H1 (cell line): Measurements from ENCODE around the gene LARP6. TPM values are rescaled to one million over a fixed set of nuclear protein-coding genes. Genes with fewer than 3 reads are reported as not detected.

Experiments used
- CTCF ChIA-PET: fragments of 300-600 bp; sonication (Branson Sonifier 250); formaldehyde crosslinking; loops from one replicate; lab custom pipeline; 2021; ENCODE audit not compliant: partially characterized antibody; lab: Charles Lee
- POLR2A ChIA-PET: fragments of 300-600 bp; sonication (Branson Sonifier 250); formaldehyde crosslinking; loops from one replicate; lab custom pipeline; 2021; ENCODE audit warnings: inconsistent platforms; ENCODE audit not compliant: partially characterized antibody; lab: Charles Lee
- DNase-seq, 2 experiments: peaks; one replicate each; pipeline versions ENCODE4 v3.0.0 to v3.0.0-alpha.2; 2010 to 2022; ENCODE audit warnings: low spot score in 2 of 2, low read depth in 1 of 2, mixed read lengths in 1 of 2
- FAIRE-seq: peaks from 2 replicates; lab custom pipeline; 2011; peaks lifted over from hg19 to GRCh38; lab: Jason Lieb, UNC
- H2AFZ ChIP-seq: 2 replicates; pipeline ENCODE4 v1.8.1; 2012; ENCODE audit warnings: low read length, inconsistent platforms
- H2AK5ac ChIP-seq: 2 replicates; pipeline ENCODE4 v1.6.1; 2013; ENCODE audit warnings: low read depth, low read length
- H2BK120ac ChIP-seq: replicated peaks from 2 replicates; pipeline ENCODE3; 2013; ENCODE audit warnings: low read depth, low read length, inconsistent platforms
- H2BK12ac ChIP-seq: 2 replicates; pipeline ENCODE4 v1.6.1; 2013; ENCODE audit warnings: low read depth, low read length
- H2BK15ac ChIP-seq: 2 replicates; pipeline ENCODE4 v1.6.1; 2013; ENCODE audit warnings: low read length
- H2BK20ac ChIP-seq: 2 replicates; pipeline ENCODE4 v1.6.1; 2013; ENCODE audit warnings: low read length
- H2BK5ac ChIP-seq: 2 replicates; pipeline ENCODE4 v1.6.1; 2013; ENCODE audit warnings: low read depth, low read length
- H3K14ac ChIP-seq: 2 replicates; pipeline ENCODE4 v1.6.1; 2013; ENCODE audit warnings: inconsistent platforms; ENCODE audit not compliant: insufficient read length
- H3K18ac ChIP-seq: 2 replicates; pipeline ENCODE4 v1.6.1; 2013; ENCODE audit warnings: low read length; ENCODE audit errors: extremely low read depth
- H3K23ac ChIP-seq: 2 replicates; pipeline ENCODE4 v1.6.1; 2013; ENCODE audit warnings: inconsistent platforms; ENCODE audit not compliant: insufficient read length
- H3K23me2 ChIP-seq: 2 replicates; pipeline ENCODE4 v1.6.1; 2013; ENCODE audit warnings: low read depth, low read length
- H3K27ac ChIP-seq: 2 replicates; pipeline ENCODE4 v1.6.1; 2011; ENCODE audit warnings: low read depth, low read length, inconsistent platforms
- H3K27me3 ChIP-seq, 4 experiments: replicated peaks in 1 of 4; 1 replicate in 1 of 4; 2 replicates in 3 of 4; pipeline versions ENCODE4 v1.6.1 to v1.8.1; 2011 to 2013; ENCODE audit warnings: low read length in 3 of 4, mild to moderate bottlenecking in 3 of 4, inconsistent platforms in 2 of 4, mixed read lengths in 2 of 4, moderate library complexity in 1 of 4; ENCODE audit not compliant: control insufficient read depth in 3 of 4, insufficient read depth in 3 of 4; ENCODE audit errors: extremely low read depth in 1 of 4
- H3K36me3 ChIP-seq, 4 experiments: 2 replicates each; pipeline versions ENCODE4 v1.6.1 to v1.8.1; 2011 to 2013; ENCODE audit warnings: mild to moderate bottlenecking in 4 of 4, low read length in 3 of 4, moderate library complexity in 2 of 4, control low read depth in 1 of 4, inconsistent platforms in 1 of 4; ENCODE audit not compliant: insufficient read depth in 4 of 4, control insufficient read depth in 2 of 4
- H3K4ac ChIP-seq: replicated peaks from 2 replicates; pipeline ENCODE3; 2013; ENCODE audit warnings: low read length, low read depth, mixed read lengths, inconsistent platforms; ENCODE audit not compliant: insufficient read length
- H3K4me1 ChIP-seq, 4 experiments: replicated peaks in 1 of 4; 1 replicate in 1 of 4; 2 replicates in 3 of 4; pipeline versions ENCODE4 v1.6.1 to v1.8.1; 2011 to 2013; ENCODE audit warnings: low read length in 3 of 4, inconsistent platforms in 2 of 4, mixed read lengths in 1 of 4; ENCODE audit not compliant: insufficient read depth in 4 of 4, control insufficient read depth in 3 of 4
- H3K4me2 ChIP-seq, 2 experiments: 2 replicates each; pipeline versions ENCODE4 v1.6.1 to v1.8.1; 2011 to 2013; ENCODE audit warnings: low read depth in 2 of 2, low read length in 2 of 2, control low read depth in 1 of 2, inconsistent platforms in 1 of 2, mild to moderate bottlenecking in 1 of 2; ENCODE audit not compliant: insufficient read depth in 1 of 2
- H3K4me3 ChIP-seq, 4 experiments: fragments of 200-600, 300-600 bp in 1 of 4; sonication (generic), shearing (Covaris generic), sonication (Bioruptor Twin) in 1 of 4; 2 replicates each; pipeline versions ENCODE4 v1.5.1 to v1.8.1; 2011 to 2016; ENCODE audit warnings: low read length in 4 of 4, low read depth in 3 of 4, control low read depth in 2 of 4, inconsistent platforms in 2 of 4, mild to moderate bottlenecking in 2 of 4, mixed read lengths in 1 of 4, moderate library complexity in 1 of 4; ENCODE audit not compliant: insufficient read depth in 2 of 4; ENCODE audit errors: extremely low read depth in 1 of 4
- H3K56ac ChIP-seq: replicated peaks from 2 replicates; pipeline ENCODE3; 2013; ENCODE audit warnings: low read depth, mild to moderate bottlenecking, mixed read lengths, low read length, inconsistent platforms; ENCODE audit not compliant: insufficient read length
- H3K79me1 ChIP-seq: 2 replicates; pipeline ENCODE4 v1.6.1; 2013; ENCODE audit warnings: low read depth, low read length, control low read depth
- H3K79me2 ChIP-seq, 2 experiments: 2 replicates each; pipeline versions ENCODE4 v1.6.1 to v1.8.1; 2012 to 2013; ENCODE audit warnings: low read length in 2 of 2, mild to moderate bottlenecking in 2 of 2, inconsistent platforms in 1 of 2; ENCODE audit not compliant: insufficient read depth in 2 of 2, control insufficient read depth in 1 of 2
- H3K9ac ChIP-seq, 4 experiments: replicated peaks in 1 of 4; 1 replicate in 1 of 4; 2 replicates in 3 of 4; pipeline versions ENCODE4 v1.6.1 to v1.8.1; 2011 to 2013; ENCODE audit warnings: low read depth in 3 of 4, low read length in 3 of 4, control low read depth in 2 of 4, mild to moderate bottlenecking in 2 of 4, moderate library complexity in 2 of 4, inconsistent platforms in 1 of 4; ENCODE audit errors: extremely low read depth in 1 of 4
- H3K9me3 ChIP-seq, 2 experiments: 2 replicates each; pipeline versions ENCODE4 v1.6.1 to v1.8.1; 2012 to 2013; ENCODE audit warnings: mild to moderate bottlenecking in 2 of 2, moderate library complexity in 2 of 2, control low read depth in 1 of 2, inconsistent platforms in 1 of 2, low read depth in 1 of 2, low read length in 1 of 2, mixed read lengths in 1 of 2; ENCODE audit not compliant: insufficient read depth in 2 of 2
- H4K20me1 ChIP-seq, 2 experiments: replicated peaks in 1 of 2; 2 replicates each; pipeline versions ENCODE3 to v1.8.1; 2011 to 2013; ENCODE audit warnings: inconsistent platforms in 2 of 2, low read length in 2 of 2, mild to moderate bottlenecking in 1 of 2; ENCODE audit not compliant: insufficient read depth in 2 of 2, control insufficient read depth in 1 of 2
- H4K5ac ChIP-seq: 2 replicates; pipeline ENCODE4 v1.6.1; 2013; ENCODE audit warnings: low read length, low read depth, mixed read lengths, inconsistent platforms; ENCODE audit not compliant: insufficient read length
- H4K8ac ChIP-seq: 2 replicates; pipeline ENCODE4 v1.8.0; 2013; ENCODE audit warnings: mild to moderate bottlenecking, moderate library complexity, low read length, inconsistent platforms; ENCODE audit not compliant: insufficient read depth; ENCODE audit errors: extremely low read depth
- H4K91ac ChIP-seq: replicated peaks from 2 replicates; pipeline ENCODE3; 2013; ENCODE audit warnings: low read length, mixed read lengths, inconsistent platforms; ENCODE audit not compliant: insufficient read length
- CBX5 ChIP-seq: fragments of 300-800, 300-1000 bp; sonication (generic); IDR thresholded peaks from 2 replicates; pipeline ENCODE4 v1.7.1; 2016; ENCODE audit warnings: antibody characterized with exemption, low read length, low read depth
- RBBP5 ChIP-seq: IDR thresholded peaks from 2 replicates; pipeline ENCODE4 v1.7.1; 2012; ENCODE audit warnings: low read depth, mild to moderate bottlenecking, inconsistent platforms, low read length, moderate library complexity, borderline replicate concordance
- YY1 ChIP-seq: IDR thresholded peaks from 2 replicates; pipeline ENCODE4 v1.6.1; 2011; ENCODE audit warnings: low read depth, mild to moderate bottlenecking, low read length
- WGBS, 2 experiments: shearing (Covaris generic) in 1 of 2; methylation state at CpG; one replicate each; pipeline versions ENCODE4 v1.1.6 to v1.1.7; 2013 to 2015; ENCODE audit warnings: low lambda C conversion rate in 2 of 2, mixed read lengths in 2 of 2, inconsistent platforms in 1 of 2, low coverage in 1 of 2, missing lambda C conversion rate in 1 of 2; ENCODE audit not compliant: insufficient replicate concordance in 2 of 2, insufficient coverage in 1 of 2, insufficient read length in 1 of 2; ENCODE audit errors: extremely low coverage in 1 of 2, missing lambda C conversion rate in 1 of 2; 5-methylcytosine and 5-hydroxymethylcytosine counted together
- polyA plus RNA-seq, 7 experiments: library from polyadenylated mRNA; depleted of rRNA in 3 of 7; stranded (reverse) in 5 of 7; unstranded in 2 of 7; fragments of >200 nt in 5 of 7; fragments of 200-250 nt in 2 of 7; gene quantifications; 1 replicate in 5 of 7; 2 replicates in 1 of 7; 4 replicates in 1 of 7; pipeline versions ENCODE4 v1.2.1 to v1.2.3, GENCODE V29; 2011 to 2013; ENCODE audit warnings: missing spikeins in 2 of 7, mixed read lengths in 2 of 7
- total RNA-seq: library from RNA; stranded (reverse); fragmentation: NEBNext Ultra II Directional; extraction: Animal tissue kit (Norgen Biotek cat#: 25700); gene quantifications from 2 replicates; pipeline ENCODE4 v1.2.1, GENCODE V29; 2021

LARP6 gene
- total and polyA plus RNA-seq, 2 of the 8 experiments (the other 6 are each of a cell fraction or from before 2014, with no cell fraction given) = 21.0 to 24.7 TPM

DNA sequence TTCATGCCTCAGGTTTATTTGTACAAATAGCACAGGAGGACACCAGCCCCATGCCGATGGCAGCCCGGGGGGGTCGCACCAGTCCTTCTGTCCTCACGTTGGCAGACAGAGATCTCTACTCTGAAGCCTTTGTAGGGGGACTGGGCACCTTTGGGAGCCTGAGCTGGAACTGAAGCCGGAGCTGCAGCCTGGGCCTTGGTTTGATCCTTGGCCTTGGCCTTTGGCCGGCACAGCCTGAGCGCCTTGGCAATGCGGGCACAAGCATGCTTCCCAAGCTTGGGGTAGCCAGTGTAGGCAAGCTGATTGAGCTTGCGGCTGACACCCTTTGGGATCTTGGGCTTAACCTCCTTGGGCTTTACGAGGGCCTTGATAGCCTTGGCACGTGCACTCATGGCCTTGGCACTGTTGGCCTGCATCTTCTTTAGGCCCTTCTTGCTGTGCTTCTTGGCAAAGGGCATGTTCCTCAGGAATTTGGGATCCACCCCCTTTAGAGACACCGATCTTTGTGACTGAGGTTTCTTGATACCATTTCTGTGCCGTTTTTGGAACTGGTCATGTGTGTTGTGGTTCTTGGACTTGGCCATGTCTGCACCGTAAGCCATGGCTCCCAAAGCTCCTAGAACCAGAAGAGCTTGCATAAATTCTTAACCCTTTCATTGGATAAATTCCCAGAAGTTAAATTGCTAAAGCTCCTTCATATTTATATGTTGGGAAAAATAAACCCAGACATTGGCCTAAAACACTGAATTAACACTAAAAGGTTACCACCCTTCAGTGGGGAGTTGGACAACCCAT, 57.2 kb downstream of the LARP6 start:
- H3K14ac ChIP-seq = no peak overlapping the region
- H4K8ac ChIP-seq = no peak overlapping the region
- H3K56ac ChIP-seq = no peak overlapping the region
- no peak overlapping the region for H3K23ac ChIP-seq
- H3K9ac ChIP-seq = no peak overlapping the region
- no peaks in the 10 kb centered on the region for H4K20me1 ChIP-seq
- no peak overlapping the region for H2BK15ac ChIP-seq
- no peak overlapping the region for H2AFZ ChIP-seq
- H3K27me3 ChIP-seq = no peaks in the 10 kb centered on the region
- CTCF ChIA-PET = interaction anchor here (1.3 to 1.9 kb wide), 3 partner anchors 28 to 78 kb away, joined by 3 to 6 read pairs (median 3); no protein-coding TSS in a partner anchor
- no peak overlapping the region for H3K4me3 ChIP-seq
- no peaks in the 10 kb centered on the region for H3K79me2 ChIP-seq
- no peak overlapping the region for H3K27ac ChIP-seq
- H3K4me1 ChIP-seq = no peaks in the 10 kb centered on the region
- POLR2A ChIA-PET = no interaction called here
- no peak overlapping the region for H3K18ac ChIP-seq
- H3K23me2 ChIP-seq = no peaks in the 10 kb centered on the region
- H4K5ac ChIP-seq = no peak overlapping the region
- no peak overlapping the region for H2AK5ac ChIP-seq
- no peak overlapping the region for H2BK5ac ChIP-seq
- H3K4ac ChIP-seq = no peak overlapping the region
- no peak overlapping the region for H2BK20ac ChIP-seq
- no peak overlapping the region for H4K91ac ChIP-seq
- H3K4me2 ChIP-seq = no peak overlapping the region
- FAIRE-seq (no peak), DNase-seq (no peak)
- H3K79me1 ChIP-seq = no peaks in the 10 kb centered on the region
- H2BK12ac ChIP-seq = no peak overlapping the region
- no peaks in the 10 kb centered on the region; a peak in 1 of 4 replicates for H3K9me3 ChIP-seq
- no peaks in the 10 kb centered on the region for H3K36me3 ChIP-seq
- no peak overlapping the region for H2BK120ac ChIP-seq
- 91% methylated on average over 14 of the region's 14 CpGs; no CpG with 5 or more reads in 1 of the 2 experiments for WGBS, 2 experiments
- TF ChIP-seq YY1 = no peak
- no peak for TF ChIP-seq RBBP5
- no peak for TF ChIP-seq CBX5
